Lower lobe of right lung (tissue), 2 donors: ENCODE data around the gene IFI27L1. TPM values are rescaled to one million over a fixed set of nuclear protein-coding genes. Genes with fewer than 3 reads are reported as not detected.

ENCODE experiments used
- ATAC-seq, 2 donors: fragments of 200-7000 bp; cut with Tn5 transposase; one replicate each; pipeline ENCODE4 v1.9.1; 2020 to 2022; ENCODE audit warnings: mild to moderate bottlenecking in 2 of 2, moderate library complexity in 2 of 2
- DNase-seq: peaks from one replicate; pipeline ENCODE4 v3.0.0-alpha.2; 2020
- H3K27ac ChIP-seq: fragments of 200-600 bp; one replicate; pipeline ENCODE4 v1.8.0; 2022
- H3K27me3 ChIP-seq: fragments of 200-600 bp; one replicate; pipeline ENCODE4 v1.8.0; 2022; ENCODE audit warnings: low read depth
- H3K36me3 ChIP-seq: fragments of 200-600 bp; one replicate; pipeline ENCODE4 v1.8.0; 2022; ENCODE audit warnings: mild to moderate bottlenecking
- H3K4me1 ChIP-seq: fragments of 200-600 bp; one replicate; pipeline ENCODE4 v1.8.0; 2022
- H3K4me3 ChIP-seq: fragments of 200-600 bp; one replicate; pipeline ENCODE4 v1.8.0; 2022; ENCODE audit warnings: mild to moderate bottlenecking
- H3K9me3 ChIP-seq: fragments of 200-600 bp; one replicate; pipeline ENCODE4 v1.8.0; 2022
- intact Hi-C: fragments of 100-400 bp; cut with DNase I; formaldehyde crosslinking; loops from one replicate; pipeline ENCODE4 v1.11.0; 2022
- total RNA-seq: library from RNA; stranded (reverse); fragmentation: NEBNext Ultra II Directional; extraction: Animal tissue kit (Norgen Biotek cat#: 25700); gene quantifications from one replicate; pipeline ENCODE4 v1.2.1, GENCODE V29; 2021
- TF ChIP-seq, protein P1 (sequence below): fragments of 200-600 bp; IDR thresholded peaks from one replicate; pipeline ENCODE4 v1.8.0; 2022; ENCODE audit warnings: antibody characterized with exemption, mild to moderate bottlenecking
- donor health status: DM: no; HTN: yes; CAD: no; lungs with severe emphysema.

Gene IFI27L1
- total RNA-seq, 1 donor from 2014 or later = 10.9 TPM

DNA sequence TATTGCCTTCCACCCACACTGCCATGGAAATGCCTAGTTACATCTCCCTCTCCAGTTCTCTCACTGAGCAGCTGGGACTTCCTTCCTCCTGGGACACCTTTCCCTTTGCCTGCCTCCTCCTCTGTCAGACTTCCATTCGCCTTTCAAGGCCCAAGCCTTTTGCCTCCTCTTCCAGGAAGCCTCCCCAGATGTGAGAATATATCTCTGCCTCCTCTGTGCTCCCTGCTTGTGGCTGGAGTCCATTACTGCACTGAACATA lies 45.2 kb downstream of the IFI27L1 start:
- Histone ChIP-seq H3K27ac (no peak overlapping the region), H3K4me3 (no peak overlapping the region), H3K27me3 (no peaks in the 10 kb centered on the region), H3K4me1 (peaks cover 8% of the 10 kb centered on the region), H3K9me3 (no peaks in the 10 kb centered on the region), H3K36me3 (peaks cover 8% of the 10 kb centered on the region)
- TF ChIP-seq, protein P1, sequence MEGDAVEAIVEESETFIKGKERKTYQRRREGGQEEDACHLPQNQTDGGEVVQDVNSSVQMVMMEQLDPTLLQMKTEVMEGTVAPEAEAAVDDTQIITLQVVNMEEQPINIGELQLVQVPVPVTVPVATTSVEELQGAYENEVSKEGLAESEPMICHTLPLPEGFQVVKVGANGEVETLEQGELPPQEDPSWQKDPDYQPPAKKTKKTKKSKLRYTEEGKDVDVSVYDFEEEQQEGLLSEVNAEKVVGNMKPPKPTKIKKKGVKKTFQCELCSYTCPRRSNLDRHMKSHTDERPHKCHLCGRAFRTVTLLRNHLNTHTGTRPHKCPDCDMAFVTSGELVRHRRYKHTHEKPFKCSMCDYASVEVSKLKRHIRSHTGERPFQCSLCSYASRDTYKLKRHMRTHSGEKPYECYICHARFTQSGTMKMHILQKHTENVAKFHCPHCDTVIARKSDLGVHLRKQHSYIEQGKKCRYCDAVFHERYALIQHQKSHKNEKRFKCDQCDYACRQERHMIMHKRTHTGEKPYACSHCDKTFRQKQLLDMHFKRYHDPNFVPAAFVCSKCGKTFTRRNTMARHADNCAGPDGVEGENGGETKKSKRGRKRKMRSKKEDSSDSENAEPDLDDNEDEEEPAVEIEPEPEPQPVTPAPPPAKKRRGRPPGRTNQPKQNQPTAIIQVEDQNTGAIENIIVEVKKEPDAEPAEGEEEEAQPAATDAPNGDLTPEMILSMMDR = no peak
- intact Hi-C loops = no loop called here
- DNase-seq (no peak), ATAC-seq (no peak)

- intact Hi-C loops = no loop called here
- ATAC-seq = no peak
- no peak for DNase-seq
These were observed 45.7 kb downstream of the IFI27L1 start for GRCh38 chr14:94126800-94127199.

DNA sequence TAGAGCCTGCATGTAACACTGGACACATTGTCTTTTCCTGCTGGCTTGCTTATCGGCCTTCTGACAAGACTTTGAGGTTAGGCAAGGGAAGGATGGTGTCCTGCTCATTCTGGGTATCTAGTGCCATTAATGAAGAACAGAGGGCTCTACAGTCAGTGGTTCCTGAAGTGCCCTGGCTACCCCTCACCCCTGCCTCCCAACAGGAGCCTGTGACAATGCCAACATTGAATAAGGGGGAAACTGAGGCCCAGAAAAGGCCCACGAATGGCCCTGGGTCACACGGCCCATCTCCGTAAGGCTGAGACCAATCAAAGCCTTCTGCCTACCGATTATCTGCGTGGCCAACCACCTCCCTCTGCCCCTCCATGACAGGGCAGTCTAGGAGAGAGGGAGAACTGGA lies 46.2 kb downstream of the IFI27L1 start:
- no peak for DNase-seq
- intact Hi-C loops = no loop called here

More at GRCh38 chr14:94126800-94127199, 45.7 kb downstream of the IFI27L1 start:
- H3K4me1 ChIP-seq = peaks cover 8% of the 10 kb centered on the region
- peaks cover 8% of the 10 kb centered on the region for H3K36me3 ChIP-seq
- H3K9me3 ChIP-seq = no peaks in the 10 kb centered on the region
- H3K27ac ChIP-seq = no peak overlapping the region
- TF ChIP-seq, protein P1 = no peak
- H3K4me3 ChIP-seq = no peak overlapping the region
- no peaks in the 10 kb centered on the region for H3K27me3 ChIP-seq

DNA sequence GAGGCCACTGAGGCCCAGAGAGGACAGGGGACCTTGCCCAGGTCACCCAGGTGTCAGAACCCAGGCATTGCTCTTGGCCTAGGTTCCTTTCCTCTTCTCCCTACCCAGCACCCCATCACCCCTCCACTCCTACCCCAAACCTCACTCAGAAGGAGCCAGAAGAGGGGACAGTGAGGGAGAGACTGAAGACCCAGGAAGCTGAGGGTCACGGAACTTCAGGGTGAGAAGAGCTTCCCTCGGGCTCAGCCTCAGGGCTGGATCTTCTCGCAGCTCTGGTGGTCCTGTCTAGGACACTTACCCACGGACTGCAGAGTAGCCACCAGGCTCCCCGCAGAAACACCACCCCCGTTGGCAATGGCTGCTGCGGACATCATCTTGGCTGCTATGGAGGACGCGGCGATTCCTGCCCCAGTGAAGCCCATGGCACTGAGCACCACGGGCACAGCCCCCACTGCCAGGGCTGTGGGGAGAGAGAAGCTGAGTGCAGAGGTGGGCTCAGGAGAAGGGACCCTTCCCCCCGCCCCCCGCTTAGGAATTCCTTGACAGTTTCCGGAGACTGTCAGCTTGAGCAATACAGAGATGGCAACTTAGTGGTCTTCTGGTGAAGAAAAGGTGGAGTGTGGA lies 47.2 kb downstream of the IFI27L1 start:
- Histone ChIP-seq H3K27me3 (no peaks in the 10 kb centered on the region), H3K36me3 (peaks cover 8% of the 10 kb centered on the region), H3K4me1 (peaks cover 8% of the 10 kb centered on the region), H3K4me3 (peak overlapping the region; percentile 64), H3K9me3 (no peaks in the 10 kb centered on the region), H3K27ac (no peak overlapping the region)
- intact Hi-C loops = no loop called here
- TF ChIP-seq, protein P1 = no peak
- ATAC-seq (no peak), DNase-seq (no peak)

More for the DNA sequence above, 46.2 kb downstream of the IFI27L1 start:
- Histone ChIP-seq H3K27ac (no peak overlapping the region), H3K9me3 (no peaks in the 10 kb centered on the region), H3K4me1 (peaks cover 8% of the 10 kb centered on the region), H3K27me3 (no peaks in the 10 kb centered on the region), H3K4me3 (no peak overlapping the region), H3K36me3 (peaks cover 8% of the 10 kb centered on the region)
- no peak for ATAC-seq
- TF ChIP-seq, protein P1 = no peak

DNA sequence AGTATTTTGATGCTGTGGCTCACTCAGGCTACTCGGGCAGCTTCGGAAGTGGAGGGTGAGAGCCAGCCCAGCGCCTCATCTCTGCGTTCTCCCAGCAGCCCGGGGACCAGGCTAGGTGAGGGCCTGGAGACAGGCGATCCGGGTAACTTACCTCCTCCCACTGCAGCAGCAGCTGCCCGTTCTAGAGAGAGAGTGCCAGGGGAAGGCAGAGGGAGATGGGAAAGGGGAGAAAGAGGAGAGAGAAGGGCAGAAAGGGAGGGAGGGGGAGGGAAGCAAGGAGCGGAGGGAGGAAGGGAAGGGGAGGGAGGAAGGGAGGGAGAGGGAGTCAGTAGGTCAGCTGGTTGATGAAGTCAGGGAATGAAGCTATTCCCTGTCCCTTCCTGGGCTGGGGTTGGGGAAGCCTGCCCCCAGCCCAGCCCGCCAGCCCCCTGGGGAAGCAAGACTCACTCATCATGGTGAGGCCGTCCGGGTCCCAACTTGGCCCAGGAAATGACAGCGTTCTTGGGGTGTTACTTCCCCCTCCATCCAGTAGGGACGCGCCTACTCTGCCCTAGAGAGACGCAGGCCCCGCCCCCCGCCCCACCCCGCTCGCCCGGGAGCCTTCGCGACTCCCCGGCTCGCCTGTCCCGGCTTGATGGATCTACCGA lies 48.1 kb downstream of the IFI27L1 start, which contains the start of gene IFI27L2:
TSS of gene IFI27L2 (minus strand) at position 494 of the 647 bp plus-strand sequence. CDS start at position 454, 40 bp downstream.
- peak within 1 kb of the TSS; percentile 69 for H3K27ac ChIP-seq
- no peaks in the 10 kb centered on the region for H3K27me3 ChIP-seq
- H3K9me3 ChIP-seq = no peaks in the 10 kb centered on the region
- peak; percentile 94 to 96 for ATAC-seq
- H3K4me3 ChIP-seq = peak within 1 kb of the TSS; percentile 64
- H3K36me3 ChIP-seq = peaks cover 8% of the 10 kb centered on the region
- intact Hi-C loops = no loop called here
- TF ChIP-seq, protein P1 = peak; percentile 46
- H3K4me1 ChIP-seq = peaks cover 8% of the 10 kb centered on the region
- peak; percentile 77 for DNase-seq
